Right lobe of liver (tissue), 6 donors: ENCODE measurements around the gene TAPBP. TPM values are rescaled to one million over a fixed set of nuclear protein-coding genes. Genes with fewer than 3 reads are reported as not detected.
"Not testable (repeated sequence)": the region's sequence is repeated elsewhere in the genome, so short reads cannot be mapped to it uniquely, and the experiment has no call there.

ENCODE experiments used
- ATAC-seq, 4 donors: fragments of 200-7000 bp; cut with Tn5 transposase; one replicate each; pipeline ENCODE4 v1.9.1; 2020; ENCODE audit warnings: mild to moderate bottlenecking in 4 of 4, moderate library complexity in 4 of 4
- DNase-seq, 3 donors: peaks; one replicate each; pipeline ENCODE4 v3.0.0-alpha.2; 2020
- H3K27ac ChIP-seq, 3 donors: fragments of 200-600 bp; one replicate each; pipeline ENCODE4 v1.8.0; 2022
- H3K27me3 ChIP-seq, 2 donors: fragments of 200-600 bp; one replicate each; pipeline ENCODE4 v1.8.0; 2022
- H3K36me3 ChIP-seq, 4 donors: fragments of 200-600 bp; sonication (generic) in 1 of 4; one replicate each; pipeline versions ENCODE4 v1.5.1 to v1.8.0; 2017 to 2022; ENCODE audit warnings: control low read depth in 1 of 4
- H3K4me1 ChIP-seq, 4 donors: fragments of 200-600 bp; sonication (generic) in 1 of 4; one replicate each; pipeline versions ENCODE4 v1.5.1 to v1.8.0; 2017 to 2022; ENCODE audit warnings: control low read depth in 1 of 4
- H3K4me3 ChIP-seq, 3 donors: fragments of 200-600 bp; one replicate each; pipeline ENCODE4 v1.8.0; 2022
- H3K9me3 ChIP-seq, 4 donors: fragments of 200-600 bp; sonication (generic) in 1 of 4; one replicate each; pipeline versions ENCODE4 v1.5.1 to v1.8.0; 2017 to 2022; ENCODE audit warnings: control low read depth in 1 of 4
- POLR2A ChIP-seq: fragments of 450-650 bp; IDR thresholded peaks from one replicate; pipeline ENCODE4 v1.6.1; 2017; ENCODE audit warnings: antibody characterized with exemption, mild to moderate bottlenecking
- WGBS: methylation state at CpG from one replicate; pipeline ENCODE4 v1.1.6; 2018; ENCODE audit warnings: low coverage, low lambda C conversion rate; ENCODE audit not compliant: insufficient coverage; ENCODE audit errors: missing lambda C conversion rate; 5-methylcytosine and 5-hydroxymethylcytosine counted together
- intact Hi-C, 2 donors: fragments of 100-400 bp; cut with DNase I; formaldehyde crosslinking; loops; one replicate each; pipeline versions ENCODE4 v1.11.2 to v1.14.1; 2022
- total RNA-seq, 6 experiments: library from RNA; depleted of rRNA in 2 of 6; stranded (reverse); fragments of >200 nt in 2 of 6; fragmentation: NEBNext Ultra II Directional in 3 of 6; extraction: Animal tissue kit (Norgen Biotek cat#: 25700) in 3 of 6; gene quantifications; one replicate each; pipeline versions ENCODE4 v1.1.0 to v1.2.4, GENCODE V29; 2016 to 2023
- TF ChIP-seq, protein P1 (sequence below), 4 donors: fragments of 200-600 bp in 3 of 4; fragments of 450-650 bp in 1 of 4; IDR thresholded peaks; one replicate each; pipeline versions ENCODE4 v1.5.1 to v1.8.0; 2016 to 2022; ENCODE audit warnings: antibody characterized with exemption in 4 of 4, mild to moderate bottlenecking in 2 of 4
- donor health status: DM: no; HTN: yes; CAD: no.
- donor health status: DM: no; HTN: no; CAD: no.
- donor health status: DM: no; HTN: no; CAD: no.
- donor health status: DM: no; HTN: yes; CAD: no.
- donor health status: DM: no; HTN: yes; CAD: no.

Gene TAPBP
- total RNA-seq, 6 experiments from 2014 or later, result 89.2 to 140 (median 124) TPM

DNA sequence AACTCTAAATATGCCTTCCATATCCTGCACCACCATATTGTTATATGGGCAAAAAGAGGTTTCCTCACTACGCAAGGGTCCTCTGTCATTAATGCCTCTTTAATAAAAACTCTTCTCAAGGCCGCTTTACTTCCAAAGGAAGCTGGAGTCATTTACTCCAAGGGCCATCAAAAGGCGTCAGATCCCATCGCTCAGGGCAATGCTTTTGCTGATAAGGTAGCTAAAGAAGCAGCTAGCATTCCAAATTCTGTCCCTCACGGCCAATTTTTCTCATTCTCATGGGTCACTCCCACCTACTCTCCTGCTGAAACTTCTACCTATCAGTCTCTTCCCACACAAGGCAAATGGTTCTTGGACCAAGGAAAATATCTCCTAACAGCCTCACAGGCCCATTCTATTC, 33.9 kb upstream of the TAPBP start:
- Histone ChIP-seq H3K27me3 (no peaks in the 10 kb centered on the region), H3K4me1 (no peaks in the 10 kb centered on the region), H3K4me3 (no peak overlapping the region), H3K9me3 (no peaks in the 10 kb centered on the region), H3K27ac (no peak overlapping the region), H3K36me3 (no peaks in the 10 kb centered on the region)
- WGBS, result 89% methylated on average over 4 of the region's 5 CpGs
- intact Hi-C loops, result no loop called here
- DNase-seq (no peak), ATAC-seq (no peak)
- TF ChIP-seq, protein P1, sequence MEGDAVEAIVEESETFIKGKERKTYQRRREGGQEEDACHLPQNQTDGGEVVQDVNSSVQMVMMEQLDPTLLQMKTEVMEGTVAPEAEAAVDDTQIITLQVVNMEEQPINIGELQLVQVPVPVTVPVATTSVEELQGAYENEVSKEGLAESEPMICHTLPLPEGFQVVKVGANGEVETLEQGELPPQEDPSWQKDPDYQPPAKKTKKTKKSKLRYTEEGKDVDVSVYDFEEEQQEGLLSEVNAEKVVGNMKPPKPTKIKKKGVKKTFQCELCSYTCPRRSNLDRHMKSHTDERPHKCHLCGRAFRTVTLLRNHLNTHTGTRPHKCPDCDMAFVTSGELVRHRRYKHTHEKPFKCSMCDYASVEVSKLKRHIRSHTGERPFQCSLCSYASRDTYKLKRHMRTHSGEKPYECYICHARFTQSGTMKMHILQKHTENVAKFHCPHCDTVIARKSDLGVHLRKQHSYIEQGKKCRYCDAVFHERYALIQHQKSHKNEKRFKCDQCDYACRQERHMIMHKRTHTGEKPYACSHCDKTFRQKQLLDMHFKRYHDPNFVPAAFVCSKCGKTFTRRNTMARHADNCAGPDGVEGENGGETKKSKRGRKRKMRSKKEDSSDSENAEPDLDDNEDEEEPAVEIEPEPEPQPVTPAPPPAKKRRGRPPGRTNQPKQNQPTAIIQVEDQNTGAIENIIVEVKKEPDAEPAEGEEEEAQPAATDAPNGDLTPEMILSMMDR (IDR thresholded peaks at IDR 0.05), result no peak
- TF ChIP-seq POLR2A, result no peak

DNA sequence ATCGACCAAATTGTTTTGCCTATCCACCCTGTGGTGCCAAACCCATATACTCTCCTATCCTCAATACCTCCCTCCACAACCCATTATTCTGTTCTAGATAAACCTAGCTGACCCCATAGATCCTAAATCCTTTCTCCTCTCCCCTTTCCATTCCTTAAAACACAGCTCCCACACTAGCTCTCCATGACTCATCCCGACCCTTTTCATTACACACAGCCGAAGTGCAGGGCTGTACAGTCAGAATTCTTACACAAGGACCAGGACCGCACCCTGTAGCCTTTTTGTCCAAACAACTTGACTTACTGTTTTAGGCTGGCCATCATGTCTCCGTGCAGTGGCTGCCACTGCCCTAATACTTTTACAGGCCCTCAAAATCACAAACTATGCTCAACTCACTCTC, 33.1 kb upstream of the TAPBP start:
- H3K27ac ChIP-seq, H3K9me3 ChIP-seq, ATAC-seq, DNase-seq, H3K36me3 ChIP-seq, H3K4me3 ChIP-seq, intact Hi-C loops, H3K4me1 ChIP-seq, H3K27me3 ChIP-seq: not testable (repeated sequence)
- 90% methylated on average over 4 of the region's 5 CpGs for WGBS

DNA sequence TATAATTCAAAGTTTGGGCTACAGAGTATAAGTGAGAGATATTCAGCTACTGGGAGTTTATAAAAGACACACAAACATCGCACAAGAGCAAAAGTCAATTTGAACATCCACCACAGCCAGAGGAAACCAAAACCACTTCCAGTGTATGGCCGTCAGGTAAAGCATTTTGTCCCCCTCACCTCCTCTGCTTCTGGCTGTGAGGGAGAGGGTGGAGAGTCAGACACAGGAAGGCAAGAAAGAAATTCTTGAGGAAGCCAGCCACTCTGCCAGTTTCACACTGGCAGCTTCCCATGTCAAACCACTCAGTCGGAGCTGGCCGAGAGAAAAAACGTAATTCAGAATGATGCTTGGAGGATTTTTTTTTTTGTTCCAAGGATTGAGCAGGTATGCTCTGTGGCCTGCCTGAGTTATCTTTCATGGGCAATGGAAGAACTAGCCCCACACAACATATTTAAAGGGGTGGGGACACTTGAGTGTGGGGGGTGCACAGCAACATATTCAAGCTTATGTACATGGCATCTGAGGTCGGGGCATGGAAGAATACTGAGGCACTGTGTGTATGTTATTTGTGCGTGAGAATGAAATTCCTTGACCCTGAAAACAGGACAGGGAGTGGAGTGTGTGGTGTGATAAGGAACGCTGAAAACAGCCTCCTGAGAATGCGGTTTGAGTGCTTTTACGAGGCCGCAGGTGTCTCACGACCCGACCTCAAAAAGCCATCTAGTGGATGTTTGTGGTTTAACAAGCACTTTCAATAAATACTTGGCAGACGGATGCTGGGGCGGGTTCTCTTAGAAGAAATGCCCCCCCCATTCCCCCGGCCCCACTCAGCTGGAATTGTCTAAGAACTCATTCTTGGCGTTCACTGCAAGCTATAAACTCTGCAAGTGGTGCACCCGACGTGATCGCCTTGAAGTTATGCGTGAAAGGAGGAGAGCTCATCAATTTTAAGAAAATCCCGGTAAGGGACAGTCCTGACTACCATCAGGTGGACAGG, 31.1 kb upstream of the TAPBP start:
- H3K9me3 ChIP-seq, result no peaks in the 10 kb centered on the region
- WGBS, result 18% methylated on average over 19 of the region's 22 CpGs
- H3K27me3 ChIP-seq, result no peaks in the 10 kb centered on the region
- no peak overlapping the region for H3K4me3 ChIP-seq
- DNase-seq (peak in 2 of 3 donors; percentile 35 to 55), ATAC-seq (peak; percentile 49 to 71 (median 67))
- TF ChIP-seq POLR2A, result no peak
- TF ChIP-seq, protein P1 (IDR thresholded peaks at IDR 0.05), result peak; percentile 56 to 63 (median 59)
- H3K36me3 ChIP-seq, result no peaks in the 10 kb centered on the region
- intact Hi-C loops, result no loop called here
- no peaks in the 10 kb centered on the region for H3K4me1 ChIP-seq
- H3K27ac ChIP-seq, result no peak overlapping the region

DNA sequence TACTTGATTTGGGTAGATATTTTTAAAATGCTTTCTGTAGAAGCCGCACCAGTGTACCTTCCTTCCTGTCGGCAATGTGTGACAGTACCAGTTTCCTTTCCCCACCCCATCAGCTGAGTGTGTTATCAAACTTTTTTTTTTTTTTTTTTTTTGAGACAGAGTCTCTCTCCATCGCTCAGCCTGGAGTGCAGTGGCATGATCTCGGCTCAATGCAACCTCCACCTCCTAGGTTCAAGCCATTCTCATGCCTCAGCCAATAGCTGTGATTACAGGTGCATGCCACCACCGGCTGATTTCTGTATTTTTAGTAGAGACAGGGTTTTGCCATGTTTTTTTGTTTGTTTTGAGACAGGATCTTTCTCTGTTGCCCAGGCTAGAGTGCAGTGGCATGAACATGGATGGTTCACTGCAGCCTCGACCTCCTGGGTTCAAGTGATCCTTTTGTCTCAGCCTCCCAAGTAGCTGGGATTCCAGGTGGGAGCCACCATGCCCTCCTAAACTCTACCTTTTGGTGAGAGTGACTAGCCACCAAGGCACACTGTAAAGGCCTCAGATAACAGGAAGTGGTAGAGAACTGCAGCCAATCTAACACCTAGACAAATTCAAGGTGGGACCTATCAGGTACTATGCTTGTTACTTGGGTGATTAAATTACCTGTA, 30.2 kb upstream of the TAPBP start:
- peak; percentile 14 to 46 (median 39) for ATAC-seq
- intact Hi-C loops, result no loop called here
- TF ChIP-seq POLR2A, result no peak
- Histone ChIP-seq H3K4me3 (no peak overlapping the region), H3K27me3 (no peaks in the 10 kb centered on the region), H3K9me3 (no peaks in the 10 kb centered on the region), H3K4me1 (no peaks in the 10 kb centered on the region), H3K36me3 (no peaks in the 10 kb centered on the region), H3K27ac (no peak overlapping the region)
- WGBS, result 47% methylated on average over 6 of the region's 6 CpGs
- DNase-seq, result no peak

DNA sequence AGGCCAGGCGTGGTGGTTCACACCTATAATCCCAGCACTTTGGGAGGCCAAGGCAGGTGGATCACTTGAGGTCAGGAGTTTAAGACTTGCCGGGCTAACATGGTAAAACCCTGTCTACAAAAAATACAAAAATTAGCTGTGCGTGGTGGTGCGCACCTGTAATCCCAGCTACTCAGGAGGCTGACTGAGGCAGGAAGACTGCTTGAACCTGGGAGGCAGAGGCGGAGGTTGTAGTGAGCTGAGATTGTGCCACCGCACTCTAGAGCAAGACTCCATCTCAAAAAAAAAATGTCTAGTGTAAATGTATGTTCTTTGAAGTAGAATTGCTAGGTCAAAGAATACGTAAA, 29.7 kb upstream of the TAPBP start:
- intact Hi-C loops, H3K4me3 ChIP-seq, H3K27me3 ChIP-seq, H3K4me1 ChIP-seq, H3K36me3 ChIP-seq, H3K9me3 ChIP-seq, DNase-seq, ATAC-seq, H3K27ac ChIP-seq: not testable (repeated sequence)
- WGBS, result 87% methylated on average over 6 of the region's 7 CpGs

DNA sequence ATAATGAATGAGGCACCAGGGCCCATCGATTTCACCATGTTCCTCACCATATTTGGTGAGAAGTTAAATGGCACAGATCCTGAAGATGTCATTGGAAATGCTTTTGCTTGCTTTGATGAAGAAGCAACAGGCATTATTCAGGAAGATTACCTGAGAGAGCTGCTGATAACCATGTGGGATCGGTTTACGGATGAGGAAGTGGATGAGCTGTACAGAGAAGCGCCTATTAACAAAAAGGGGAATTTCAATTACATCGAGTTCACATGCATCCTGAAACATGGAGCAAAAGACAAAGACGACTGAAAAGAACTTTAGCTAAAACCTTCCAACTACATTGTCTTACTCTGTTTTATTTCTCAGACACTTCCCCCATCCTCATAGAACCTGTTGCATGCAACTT, 25.3 kb upstream of the TAPBP start:
- 60% methylated on average over 5 of the region's 6 CpGs for WGBS
- DNase-seq, result no peak
- ATAC-seq, result no peak
- Histone ChIP-seq H3K4me3 (no peak overlapping the region), H3K27me3 (no peaks in the 10 kb centered on the region), H3K4me1 (no peaks in the 10 kb centered on the region), H3K36me3 (no peaks in the 10 kb centered on the region), H3K27ac (no peak overlapping the region), H3K9me3 (no peaks in the 10 kb centered on the region)
- intact Hi-C loops, result no loop called here
- TF ChIP-seq, protein P1 (IDR thresholded peaks at IDR 0.05), result no peak
- no peak for TF ChIP-seq POLR2A
